Uterus (tissue), 4 donors: Measurements from ENCODE around the gene ADAMTS15. TPM values are rescaled to one million over a fixed set of nuclear protein-coding genes. Genes with fewer than 3 reads are reported as not detected.

Source experiments
- DNase-seq, 2 donors: peaks; one replicate each; pipeline ENCODE4 v3.0.0-alpha.2; 2019 to 2020
- H3K27ac ChIP-seq, 2 donors: fragments of 200-600 bp; sonication (generic); 1 replicate in 1 of 2; 2 replicates in 1 of 2; pipeline ENCODE4 v1.5.1; 2016 to 2018
- H3K27me3 ChIP-seq, 2 donors: fragments of 200-600 bp; sonication (generic); one replicate each; pipeline ENCODE4 v1.5.1; 2018 to 2019; ENCODE audit warnings: control low read depth in 1 of 2
- H3K36me3 ChIP-seq, 2 donors: fragments of 200-600 bp; sonication (generic); one replicate each; pipeline ENCODE4 v1.5.1; 2019; ENCODE audit warnings: control low read depth in 1 of 2
- H3K4me1 ChIP-seq, 2 donors: fragments of 200-600 bp; sonication (generic); one replicate each; pipeline ENCODE4 v1.5.1; 2018 to 2019; ENCODE audit warnings: control low read depth in 1 of 2
- H3K4me3 ChIP-seq, 2 donors: fragments of 200-600 bp; sonication (generic); 1 replicate in 1 of 2; 2 replicates in 1 of 2; pipeline ENCODE4 v1.5.1; 2018 to 2019; ENCODE audit warnings: mild to moderate bottlenecking in 1 of 2
- H3K9me3 ChIP-seq, 2 donors: fragments of 200-600 bp; sonication (generic); one replicate each; pipeline ENCODE4 v1.5.1; 2019; ENCODE audit warnings: control low read depth in 1 of 2
- POLR2A ChIP-seq, 2 donors: fragments of 450-650 bp; IDR thresholded peaks; one replicate each; pipeline ENCODE4 v1.6.1; 2016; ENCODE audit warnings: antibody characterized with exemption in 2 of 2, mild to moderate bottlenecking in 1 of 2, moderate library complexity in 1 of 2
- intact Hi-C: fragments of 100-400 bp; cut with DNase I; formaldehyde crosslinking; loops from one replicate; pipeline ENCODE4 v1.15.1; 2023; ENCODE audit warnings: low total_unique reads
- total RNA-seq, 4 donors: library from RNA; depleted of rRNA in 3 of 4; stranded (reverse); fragments of >200 nt in 3 of 4; gene quantifications; one replicate each; pipeline versions ENCODE4 v1.1.0 to v1.2.4, GENCODE V29; 2014 to 2023
- TF ChIP-seq, protein P1 (sequence below), 4 experiments: fragments of 200-600 bp in 2 of 4; fragments of 450-650 bp in 2 of 4; sonication (generic) in 2 of 4; IDR thresholded peaks; one replicate each; pipeline ENCODE4 v1.5.1; 2016 to 2019; ENCODE audit warnings: antibody characterized with exemption in 4 of 4, mild to moderate bottlenecking in 2 of 4, moderate library complexity in 1 of 4
- donor health status: DM: yes; HTN: yes; CAD: no.

The ADAMTS15 gene
- total RNA-seq, 4 donors from 2014 or later = 2.0 to 16.6 (median 6.1) TPM

DNA sequence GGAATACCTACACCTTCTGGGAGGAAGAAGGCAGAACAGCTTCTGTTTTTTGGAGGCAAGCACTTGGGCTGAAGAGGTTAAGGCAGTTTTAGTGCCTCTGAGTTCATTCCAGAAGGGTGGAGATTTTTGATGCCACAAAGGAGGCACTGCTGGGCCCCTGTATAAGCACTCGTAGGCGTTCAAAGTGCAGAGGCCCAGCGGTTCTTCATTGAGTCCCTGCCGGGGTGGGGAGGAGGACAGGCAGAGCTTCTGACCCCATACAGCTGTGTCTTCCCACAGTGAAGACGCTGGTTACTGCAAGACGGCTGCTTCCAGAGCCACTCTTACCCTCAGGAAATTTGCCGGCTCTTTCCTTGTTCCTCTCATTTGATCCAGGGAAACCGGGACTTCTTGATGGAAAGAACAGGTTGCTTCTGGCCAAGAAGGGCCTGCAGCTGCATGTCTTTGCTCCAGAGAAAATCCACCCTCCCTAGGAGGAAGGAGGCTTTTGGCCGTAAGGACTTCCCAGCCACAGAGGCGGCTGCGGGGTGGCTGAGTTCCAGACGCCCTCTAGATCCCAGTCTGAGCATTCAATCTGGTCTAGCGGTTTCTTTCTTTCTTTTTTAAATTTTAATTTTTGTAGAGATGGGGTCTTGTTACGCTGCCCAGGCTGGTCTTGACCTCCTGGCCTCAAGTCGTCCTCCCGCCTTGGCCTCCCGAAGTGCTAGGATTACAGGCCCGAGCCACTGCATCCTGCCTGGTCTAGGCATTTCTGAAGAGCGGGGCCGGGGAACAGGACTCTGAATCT lies 9.4 kb downstream of the ADAMTS15 start:
- Histone ChIP-seq H3K27ac (peak overlapping the region; percentile 38 to 45), H3K9me3 (no peaks in the 10 kb centered on the region), H3K27me3 (no peaks in the 10 kb centered on the region), H3K4me1 (peaks cover 0 to 5% of the 10 kb centered on the region in 2 donors), H3K36me3 (no peaks in the 10 kb centered on the region), H3K4me3 (no peak overlapping the region)
- intact Hi-C loops = no loop called here
- no peak for TF ChIP-seq POLR2A (IDR thresholded peaks at IDR 0.05)
- TF ChIP-seq, protein P1, sequence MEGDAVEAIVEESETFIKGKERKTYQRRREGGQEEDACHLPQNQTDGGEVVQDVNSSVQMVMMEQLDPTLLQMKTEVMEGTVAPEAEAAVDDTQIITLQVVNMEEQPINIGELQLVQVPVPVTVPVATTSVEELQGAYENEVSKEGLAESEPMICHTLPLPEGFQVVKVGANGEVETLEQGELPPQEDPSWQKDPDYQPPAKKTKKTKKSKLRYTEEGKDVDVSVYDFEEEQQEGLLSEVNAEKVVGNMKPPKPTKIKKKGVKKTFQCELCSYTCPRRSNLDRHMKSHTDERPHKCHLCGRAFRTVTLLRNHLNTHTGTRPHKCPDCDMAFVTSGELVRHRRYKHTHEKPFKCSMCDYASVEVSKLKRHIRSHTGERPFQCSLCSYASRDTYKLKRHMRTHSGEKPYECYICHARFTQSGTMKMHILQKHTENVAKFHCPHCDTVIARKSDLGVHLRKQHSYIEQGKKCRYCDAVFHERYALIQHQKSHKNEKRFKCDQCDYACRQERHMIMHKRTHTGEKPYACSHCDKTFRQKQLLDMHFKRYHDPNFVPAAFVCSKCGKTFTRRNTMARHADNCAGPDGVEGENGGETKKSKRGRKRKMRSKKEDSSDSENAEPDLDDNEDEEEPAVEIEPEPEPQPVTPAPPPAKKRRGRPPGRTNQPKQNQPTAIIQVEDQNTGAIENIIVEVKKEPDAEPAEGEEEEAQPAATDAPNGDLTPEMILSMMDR (IDR thresholded peaks at IDR 0.05) = no peak
- DNase-seq = peak in 1 of 2 donors; percentile 49

DNA sequence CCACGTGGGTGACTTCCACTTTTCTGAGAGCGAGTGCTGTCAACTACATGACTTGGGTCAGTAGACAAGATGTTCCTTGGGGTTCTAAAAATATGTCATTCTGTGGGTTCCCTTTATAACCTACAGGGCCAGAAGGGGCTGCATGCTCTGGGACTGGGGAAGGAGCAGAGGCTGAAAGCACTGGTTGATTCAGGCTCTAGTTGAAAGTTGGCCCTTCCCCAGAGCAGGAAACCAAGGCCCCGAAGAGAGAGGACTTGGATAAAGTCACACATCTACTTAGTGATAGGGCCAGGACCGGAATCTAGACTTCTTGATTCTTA lies 9.9 kb downstream of the ADAMTS15 start:
- no peaks in the 10 kb centered on the region for H3K36me3 ChIP-seq
- H3K4me1 ChIP-seq = peaks cover 0 to 5% of the 10 kb centered on the region in 2 donors
- no peak for DNase-seq
- H3K4me3 ChIP-seq = no peak overlapping the region
- no peaks in the 10 kb centered on the region for H3K27me3 ChIP-seq
- TF ChIP-seq, protein P1 (IDR thresholded peaks at IDR 0.05) = no peak
- no peak for TF ChIP-seq POLR2A (IDR thresholded peaks at IDR 0.05)
- no peaks in the 10 kb centered on the region for H3K9me3 ChIP-seq
- H3K27ac ChIP-seq = peak overlapping the region in 1 of 2 donors; percentile 45
- intact Hi-C loops = no loop called here

GRCh38 chr11:130459521-130459920 lies 11.1 kb downstream of the ADAMTS15 start:
- H3K4me1 ChIP-seq = peaks cover 0 to 5% of the 10 kb centered on the region in 2 donors
- TF ChIP-seq, protein P1 (IDR thresholded peaks at IDR 0.05) = no peak
- no peak for TF ChIP-seq POLR2A (IDR thresholded peaks at IDR 0.05)
- no peak for DNase-seq
- H3K27me3 ChIP-seq = no peaks in the 10 kb centered on the region
- intact Hi-C loops = no loop called here
- H3K27ac ChIP-seq = no peak overlapping the region
- no peak overlapping the region for H3K4me3 ChIP-seq
- H3K36me3 ChIP-seq = no peaks in the 10 kb centered on the region
- H3K9me3 ChIP-seq = no peaks in the 10 kb centered on the region

- TF ChIP-seq POLR2A (IDR thresholded peaks at IDR 0.05) = no peak
- TF ChIP-seq, protein P1 (IDR thresholded peaks at IDR 0.05) = no peak
- H3K4me1 ChIP-seq = peaks cover 0 to 4% of the 10 kb centered on the region in 2 donors
Observed at GRCh38 chr11:130462101-130462885, 13.8 kb downstream of the ADAMTS15 start.

DNA sequence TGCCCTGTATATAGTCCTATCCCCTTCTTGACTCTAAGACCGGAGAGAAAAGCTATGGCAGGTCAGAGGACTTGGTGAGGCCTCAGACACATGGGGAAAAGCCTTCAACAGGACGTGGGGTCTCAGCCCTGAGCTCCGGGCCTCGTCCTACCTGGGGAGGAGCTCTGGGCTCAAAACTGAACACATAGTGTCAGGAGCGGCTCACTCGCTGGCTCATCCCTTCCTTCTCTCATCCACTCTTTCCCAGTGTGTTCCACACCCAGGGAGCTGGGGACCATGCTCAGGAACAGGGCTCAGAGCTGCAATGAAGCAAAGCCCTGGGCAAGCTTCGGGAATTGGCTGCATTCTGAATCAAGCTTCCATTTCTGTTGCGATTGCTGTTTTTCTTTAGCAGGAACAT lies 14.5 kb downstream of the ADAMTS15 start:
- Histone ChIP-seq H3K27ac (no peak overlapping the region), H3K4me3 (no peak overlapping the region), H3K4me1 (no peaks in the 10 kb centered on the region), H3K27me3 (no peaks in the 10 kb centered on the region), H3K36me3 (no peaks in the 10 kb centered on the region), H3K9me3 (no peaks in the 10 kb centered on the region)
- DNase-seq = no peak
- intact Hi-C loops = no loop called here
- TF ChIP-seq, protein P1 (IDR thresholded peaks at IDR 0.05) = no peak
- TF ChIP-seq POLR2A (IDR thresholded peaks at IDR 0.05) = no peak

More at GRCh38 chr11:130462101-130462885, 13.8 kb downstream of the ADAMTS15 start:
- no peaks in the 10 kb centered on the region for H3K9me3 ChIP-seq
- H3K27me3 ChIP-seq = no peaks in the 10 kb centered on the region
- H3K27ac ChIP-seq = no peak overlapping the region
- H3K36me3 ChIP-seq = no peaks in the 10 kb centered on the region
- no peak overlapping the region for H3K4me3 ChIP-seq
- intact Hi-C loops = no loop called here
- DNase-seq = no peak
